NCI-H82 (cell line): ENCODE data around the gene LCP2.
A peak's percentile ranks its signal among the peaks of the same experiment; 100 is the strongest.

ENCODE experiments used
- DNase-seq: peaks from one replicate; lab custom pipeline; 2025; lab: John Stamatoyannopoulos, UW

LCP2 gene

GRCh38 chr5:170297589-170298462 lies at the start of gene LCP2:
Gene LCP2, minus strand, starts transcription at chr5:170297777. Its CDS starts 166 bp downstream, at chr5:170297611.
- no peak for DNase-seq

GRCh38 chr5:170347022-170347567 lies 49.5 kb upstream of the LCP2 start:
- no peak for DNase-seq

- peak; percentile 39 for DNase-seq
These were observed 48.4 kb upstream of the LCP2 start for GRCh38 chr5:170345971-170346370.

GRCh38 chr5:170343177-170343576 lies 45.6 kb upstream of the LCP2 start:
- DNase-seq, result no peak

GRCh38 chr5:170342153-170342725 lies 44.7 kb upstream of the LCP2 start:
- no peak for DNase-seq

GRCh38 chr5:170341545-170341944 lies 44.0 kb upstream of the LCP2 start:
- no peak for DNase-seq

GRCh38 chr5:170339780-170340167 lies 42.2 kb upstream of the LCP2 start:
- DNase-seq, result no peak

- DNase-seq, result no peak
These were observed 41.6 kb upstream of the LCP2 start for GRCh38 chr5:170338933-170339779.

- no peak for DNase-seq
These were observed 40.7 kb upstream of the LCP2 start for GRCh38 chr5:170338291-170338690.

- DNase-seq, result no peak
These were observed 39.6 kb upstream of the LCP2 start for GRCh38 chr5:170337045-170337733.

- DNase-seq, result no peak
These were observed 38.5 kb upstream of the LCP2 start for GRCh38 chr5:170336065-170336464.

- no peak for DNase-seq
These were observed 37.0 kb upstream of the LCP2 start for GRCh38 chr5:170334626-170335025.

GRCh38 chr5:170333161-170333910 lies 35.8 kb upstream of the LCP2 start:
- DNase-seq, result no peak

- no peak for DNase-seq
These were observed 34.5 kb upstream of the LCP2 start for GRCh38 chr5:170332058-170332457.

GRCh38 chr5:170330568-170331054 lies 33.0 kb upstream of the LCP2 start:
- DNase-seq, result no peak

GRCh38 chr5:170329524-170329923 lies 31.9 kb upstream of the LCP2 start:
- DNase-seq, result no peak

GRCh38 chr5:170327829-170328228 lies 30.3 kb upstream of the LCP2 start:
- no peak for DNase-seq

GRCh38 chr5:170327168-170327567 lies 29.6 kb upstream of the LCP2 start:
- no peak for DNase-seq

- DNase-seq, result no peak
These were observed 21.7 kb upstream of the LCP2 start for GRCh38 chr5:170319301-170319700.

- DNase-seq, result no peak
These were observed 19.9 kb upstream of the LCP2 start for GRCh38 chr5:170317499-170317898.

- no peak for DNase-seq
These were observed 19.4 kb upstream of the LCP2 start for GRCh38 chr5:170316937-170317336.
